Renal cortex interstitium (tissue), 15 donors: ENCODE results near the gene ZNF593. TPM values are rescaled to one million over a fixed set of nuclear protein-coding genes. Genes with fewer than 3 reads are reported as not detected.

Source experiments
- DNase-seq, 11 donors: peaks; one replicate each; pipeline ENCODE4 v3.0.0-alpha.2; 2013; ENCODE audit warnings: low read depth in 9 of 11, low spot score in 4 of 11; ENCODE audit errors: extremely low read depth in 1 of 11
- long read RNA-seq, 16 experiments: transcript quantifications; one replicate each; lab custom pipeline, GENCODE V29; 2026
- polyA plus RNA-seq, 3 donors: library from polyadenylated mRNA; unstranded; fragments of 120-200 nt; gene quantifications; one replicate each; pipeline ENCODE4 v1.2.1, GENCODE V29; 2013; ENCODE audit not compliant: insufficient read length in 3 of 3

Gene ZNF593
- polyA plus RNA-seq: 10 to 100 TPM; 14.5 to 18.7 (median 18.4) TPM
- long read RNA-seq, donor 1, transcript ZNF593-202 (3 exons, 675 nt): major isoform, 19 of 19 reads
- long read RNA-seq, donor 1, partial matches to known transcripts: 0 of 19 reads
- long read RNA-seq, donor 1, other reads (novel, unspliced or antisense): 0 of 19 reads
- long read RNA-seq, donor 2, transcript ZNF593-202 (3 exons, 675 nt): major isoform, 27 of 28 reads
- long read RNA-seq, donor 2, partial matches to known transcripts: 0 of 28 reads
- long read RNA-seq, donor 2, other reads (novel, unspliced or antisense): 0 of 28 reads
- long read RNA-seq, donor 3, transcript ZNF593-202 (3 exons, 675 nt): major isoform, 16 of 16 reads
- long read RNA-seq, donor 3, partial matches to known transcripts: 0 of 16 reads
- long read RNA-seq, donor 3, other reads (novel, unspliced or antisense): 0 of 16 reads
- long read RNA-seq, donor 4, transcript ZNF593-202 (3 exons, 675 nt): major isoform, 15 of 15 reads
- long read RNA-seq, donor 4, partial matches to known transcripts: 0 of 15 reads
- long read RNA-seq, donor 4, other reads (novel, unspliced or antisense): 0 of 15 reads
- long read RNA-seq, donor 5: 0 reads
- long read RNA-seq, donor 6, transcript ZNF593-202 (3 exons, 675 nt): major isoform, 24 of 24 reads
- long read RNA-seq, donor 6, partial matches to known transcripts: 0 of 24 reads
- long read RNA-seq, donor 6, other reads (novel, unspliced or antisense): 0 of 24 reads
- long read RNA-seq, donor 7, transcript ZNF593-202 (3 exons, 675 nt): major isoform, 33 of 35 reads
- long read RNA-seq, donor 7, partial matches to known transcripts: 0 of 35 reads
- long read RNA-seq, donor 7, other reads (novel, unspliced or antisense): 0 of 35 reads
- long read RNA-seq, donor 8, transcript ZNF593-202 (3 exons, 675 nt): major isoform, 43 of 44 reads
- long read RNA-seq, donor 8, partial matches to known transcripts: 0 of 44 reads
- long read RNA-seq, donor 8, other reads (novel, unspliced or antisense): 0 of 44 reads
- long read RNA-seq, donor 9, transcript ZNF593-202 (3 exons, 675 nt): major isoform, 24 of 25 reads
- long read RNA-seq, donor 9, partial matches to known transcripts: 0 of 25 reads
- long read RNA-seq, donor 9, other reads (novel, unspliced or antisense): 0 of 25 reads
- long read RNA-seq, donor 10, transcript ZNF593-202 (3 exons, 675 nt): major isoform, 24 of 24 reads
- long read RNA-seq, donor 10, partial matches to known transcripts: 0 of 24 reads
- long read RNA-seq, donor 10, other reads (novel, unspliced or antisense): 0 of 24 reads
- long read RNA-seq, donor 11, transcript ZNF593-202 (3 exons, 675 nt): major isoform, 16 of 16 reads
- long read RNA-seq, donor 11, partial matches to known transcripts: 0 of 16 reads
- long read RNA-seq, donor 11, other reads (novel, unspliced or antisense): 0 of 16 reads
- long read RNA-seq, donor 12, transcript ZNF593-202 (3 exons, 675 nt): major isoform, 11 of 11 reads
- long read RNA-seq, donor 12, partial matches to known transcripts: 0 of 11 reads
- long read RNA-seq, donor 12, other reads (novel, unspliced or antisense): 0 of 11 reads
- long read RNA-seq, donor 13, transcript ZNF593-202 (3 exons, 675 nt): major isoform, 46 of 47 reads
- long read RNA-seq, donor 13, partial matches to known transcripts: 0 of 47 reads
- long read RNA-seq, donor 13, other reads (novel, unspliced or antisense): 0 of 47 reads
- long read RNA-seq, donor 14, transcript ZNF593-202 (3 exons, 675 nt): major isoform, 23 of 24 reads
- long read RNA-seq, donor 14, partial matches to known transcripts: 0 of 24 reads
- long read RNA-seq, donor 14, other reads (novel, unspliced or antisense): 0 of 24 reads
- long read RNA-seq, donor 15, transcript ZNF593-202 (3 exons, 675 nt): major isoform, 14 of 14 reads
- long read RNA-seq, donor 15, partial matches to known transcripts: 0 of 14 reads
- long read RNA-seq, donor 15, other reads (novel, unspliced or antisense): 0 of 14 reads
- long read RNA-seq, donor 16, transcript ZNF593-202 (3 exons, 675 nt): major isoform, 53 of 53 reads
- long read RNA-seq, donor 16, partial matches to known transcripts: 0 of 53 reads
- long read RNA-seq, donor 16, other reads (novel, unspliced or antisense): 0 of 53 reads

DNA sequence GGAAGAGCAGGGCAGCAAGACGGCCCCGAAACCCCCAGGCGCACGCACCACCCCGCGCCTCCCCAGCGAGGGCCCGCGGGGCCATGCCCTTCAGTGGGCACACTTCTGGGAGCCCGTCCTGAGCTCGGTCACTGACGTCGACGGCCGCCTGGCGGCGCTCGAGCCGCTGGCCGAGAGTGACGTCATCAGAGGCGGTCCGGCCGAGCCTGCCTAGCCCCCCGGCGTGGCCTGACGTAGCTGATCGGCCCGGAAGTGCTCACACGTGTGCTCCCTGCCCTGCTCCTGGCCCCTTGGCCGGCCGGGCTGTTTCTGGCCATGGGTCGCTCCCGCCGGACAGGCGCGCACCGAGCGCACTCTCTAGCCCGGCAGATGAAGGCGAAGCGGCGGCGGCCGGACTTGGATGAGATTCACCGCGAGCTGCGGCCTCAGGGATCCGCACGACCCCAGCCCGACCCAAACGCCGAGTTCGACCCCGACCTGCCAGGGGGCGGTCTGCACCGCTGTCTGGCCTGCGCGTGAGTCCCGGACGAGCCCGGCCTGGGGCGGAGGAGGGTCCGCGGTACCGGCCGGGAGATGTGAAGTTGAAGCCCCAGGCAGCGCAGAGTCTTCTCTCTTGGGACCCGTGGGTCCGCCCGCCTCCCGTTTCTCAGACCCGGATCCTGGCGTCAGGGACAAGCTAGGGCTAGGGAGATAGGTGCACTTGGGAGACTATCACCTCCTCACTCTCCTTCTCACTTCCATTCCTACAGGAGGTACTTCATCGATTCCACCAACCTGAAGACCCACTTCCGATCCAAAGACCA is at the start of gene ZNF593:
TSS of gene ZNF593 (plus strand) at position 240 of the 803 bp plus-strand sequence. CDS start at position 316, 76 bp downstream.
- peak in 10 of 11 donors; percentile 77 to 89 (median 86) for DNase-seq

DNA sequence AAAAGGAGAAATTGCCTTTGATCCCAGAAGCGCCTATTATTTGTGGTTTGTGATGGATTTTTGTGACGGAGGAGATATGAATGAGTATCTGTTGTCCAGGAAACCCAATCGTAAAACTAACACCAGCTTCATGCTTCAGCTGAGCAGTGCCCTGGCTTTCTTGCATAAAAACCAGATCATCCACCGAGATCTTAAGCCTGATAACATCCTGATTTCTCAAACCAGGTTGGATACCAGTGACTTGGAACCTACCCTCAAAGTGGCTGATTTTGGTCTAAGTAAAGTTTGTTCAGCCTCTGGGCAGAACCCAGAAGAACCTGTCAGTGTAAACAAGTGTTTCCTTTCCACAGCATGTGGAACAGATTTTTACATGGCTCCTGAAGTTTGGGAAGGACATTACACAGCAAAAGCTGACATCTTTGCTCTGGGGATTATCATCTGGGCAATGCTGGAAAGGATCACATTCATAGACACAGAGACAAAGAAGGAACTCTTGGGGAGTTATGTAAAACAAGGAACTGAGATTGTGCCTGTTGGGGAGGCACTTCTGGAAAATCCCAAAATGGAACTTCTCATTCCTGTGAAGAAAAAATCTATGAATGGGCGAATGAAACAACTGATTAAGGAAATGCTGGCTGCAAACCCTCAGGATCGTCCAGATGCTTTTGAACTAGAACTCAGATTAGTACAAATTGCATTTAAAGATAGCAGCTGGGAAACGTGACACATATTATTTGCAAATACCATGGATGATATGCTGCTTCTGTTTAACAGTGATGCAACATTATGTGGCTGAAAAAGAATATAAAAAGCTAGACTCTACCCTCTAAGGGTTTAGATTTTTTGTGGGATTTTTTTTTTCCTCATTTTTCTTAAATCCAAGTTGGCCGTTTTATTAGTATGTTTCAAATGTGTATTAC is 47.6 kb upstream of the ZNF593 start:
- DNase-seq: no peak

DNA sequence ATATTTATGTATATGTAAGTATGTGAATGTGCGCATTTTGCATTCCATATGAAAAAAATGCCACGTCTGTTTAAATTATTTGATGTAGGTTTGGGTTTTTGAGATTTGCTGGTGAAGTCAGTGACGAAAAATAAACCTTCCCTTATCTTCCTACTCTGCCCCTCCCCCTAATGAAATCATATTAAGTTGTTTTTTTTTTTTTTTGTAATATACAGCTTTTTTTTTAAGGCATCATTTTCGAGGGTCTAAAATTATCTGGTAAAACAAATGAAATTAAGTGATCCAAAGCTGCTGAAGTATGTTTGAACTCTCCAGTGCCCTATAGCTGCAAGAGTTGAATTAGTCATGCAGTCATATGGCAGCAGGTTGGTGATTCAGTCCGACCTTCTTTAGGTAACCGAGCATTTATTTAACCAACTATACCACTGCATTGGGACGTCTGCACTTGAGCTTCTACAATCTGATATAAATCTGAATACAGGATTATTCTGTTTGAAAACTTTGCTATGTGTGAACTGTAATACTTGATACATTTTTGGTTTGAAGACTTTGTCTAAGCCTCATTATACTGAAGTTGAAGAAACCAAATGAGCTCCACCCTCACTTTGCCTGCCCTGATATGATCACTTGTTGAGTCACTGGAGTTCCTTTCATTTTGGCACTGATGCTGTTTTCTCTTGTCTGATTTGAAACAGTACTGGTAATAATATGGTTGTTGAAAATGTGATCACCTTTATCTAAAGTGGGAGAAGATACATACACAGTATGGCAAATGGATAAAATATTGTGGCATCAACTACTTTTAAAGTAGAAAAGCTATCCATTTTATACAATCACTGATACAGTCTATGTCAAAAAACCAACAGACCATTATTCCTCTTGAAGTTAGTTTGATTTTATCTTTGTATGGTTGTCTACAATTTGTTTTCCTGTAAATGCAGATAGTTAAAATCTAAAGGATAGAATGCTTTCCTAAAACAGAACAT is 46.4 kb upstream of the ZNF593 start:
- DNase-seq: no peak

DNA sequence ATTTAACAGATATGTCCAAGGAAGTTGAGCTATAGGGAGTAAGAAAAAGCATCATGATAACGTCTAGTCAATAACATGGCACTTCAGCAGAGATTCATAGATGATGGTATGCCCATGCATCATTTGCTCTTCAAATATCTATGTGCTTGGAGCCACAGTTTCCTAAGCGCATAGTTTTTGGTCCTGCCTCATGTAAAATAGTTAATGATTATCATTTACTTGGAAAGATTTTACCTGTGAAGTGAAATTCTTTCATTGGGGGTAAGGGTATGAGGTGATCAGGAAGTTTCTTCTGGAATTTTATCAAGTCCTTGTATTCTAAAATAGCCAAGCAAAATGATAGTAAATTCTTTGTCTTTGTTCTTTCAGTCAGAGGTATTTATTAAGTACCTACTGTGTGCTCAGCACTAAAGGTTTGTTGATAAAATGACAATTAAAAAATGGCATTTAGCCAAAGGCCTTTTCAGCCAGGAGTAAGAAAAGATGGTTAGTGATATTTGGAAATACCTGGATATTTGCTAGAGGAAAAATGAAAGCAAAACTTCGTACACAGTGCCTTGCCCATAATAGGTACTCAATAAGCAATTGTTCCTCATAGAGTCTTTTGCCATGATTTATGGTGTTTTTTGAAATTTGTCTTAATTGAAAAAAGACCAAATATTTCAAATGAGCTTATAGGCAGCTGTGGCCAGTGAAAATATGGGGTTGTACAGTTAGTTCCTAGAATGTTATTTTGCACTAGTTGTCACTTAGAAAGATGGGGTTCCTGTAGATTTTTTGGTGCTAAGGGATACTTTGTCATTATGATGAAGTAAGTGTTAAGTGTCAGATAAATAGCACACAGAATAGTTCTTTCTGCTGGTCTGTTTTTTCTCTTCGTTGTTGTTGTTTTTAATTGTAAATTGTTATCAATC is 45.0 kb upstream of the ZNF593 start:
- no peak for DNase-seq

DNA sequence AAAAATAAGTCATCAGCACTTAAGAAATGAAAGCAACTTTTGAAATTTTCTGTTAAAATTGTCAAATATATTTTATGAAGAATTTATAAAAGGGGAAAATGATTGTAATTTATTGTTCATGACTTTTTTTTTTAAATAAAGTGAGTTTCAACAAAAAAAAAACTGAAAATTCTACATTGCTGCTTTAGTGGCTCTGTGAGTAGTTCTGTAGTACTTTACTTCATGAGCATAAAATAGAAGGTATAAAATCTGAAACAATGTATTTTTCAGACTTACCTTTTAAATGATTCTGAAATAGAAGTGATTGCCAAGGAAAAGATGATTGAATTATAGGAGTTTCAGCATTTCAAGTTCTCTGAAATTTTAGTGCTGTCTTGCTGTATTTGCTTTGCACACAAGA is 44.3 kb upstream of the ZNF593 start:
- no peak for DNase-seq

DNA sequence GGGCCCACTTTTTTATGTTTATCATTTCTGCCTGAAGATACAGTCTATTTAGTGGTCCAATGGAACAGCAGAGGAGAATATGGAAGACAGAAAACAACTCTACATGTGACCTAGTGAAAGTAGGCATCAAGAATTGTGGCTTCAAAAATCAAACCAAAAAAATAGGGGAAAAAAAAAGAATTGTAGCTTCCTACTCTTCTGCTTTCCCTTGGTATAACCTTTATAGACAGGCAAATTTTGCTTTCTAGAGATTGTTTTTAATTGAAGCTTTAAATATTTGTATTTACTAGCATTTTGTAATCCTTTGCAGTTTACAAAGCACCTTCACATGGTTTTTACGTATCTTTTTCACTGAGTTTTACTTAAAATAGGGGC is 43.8 kb upstream of the ZNF593 start:
- DNase-seq: no peak

DNA sequence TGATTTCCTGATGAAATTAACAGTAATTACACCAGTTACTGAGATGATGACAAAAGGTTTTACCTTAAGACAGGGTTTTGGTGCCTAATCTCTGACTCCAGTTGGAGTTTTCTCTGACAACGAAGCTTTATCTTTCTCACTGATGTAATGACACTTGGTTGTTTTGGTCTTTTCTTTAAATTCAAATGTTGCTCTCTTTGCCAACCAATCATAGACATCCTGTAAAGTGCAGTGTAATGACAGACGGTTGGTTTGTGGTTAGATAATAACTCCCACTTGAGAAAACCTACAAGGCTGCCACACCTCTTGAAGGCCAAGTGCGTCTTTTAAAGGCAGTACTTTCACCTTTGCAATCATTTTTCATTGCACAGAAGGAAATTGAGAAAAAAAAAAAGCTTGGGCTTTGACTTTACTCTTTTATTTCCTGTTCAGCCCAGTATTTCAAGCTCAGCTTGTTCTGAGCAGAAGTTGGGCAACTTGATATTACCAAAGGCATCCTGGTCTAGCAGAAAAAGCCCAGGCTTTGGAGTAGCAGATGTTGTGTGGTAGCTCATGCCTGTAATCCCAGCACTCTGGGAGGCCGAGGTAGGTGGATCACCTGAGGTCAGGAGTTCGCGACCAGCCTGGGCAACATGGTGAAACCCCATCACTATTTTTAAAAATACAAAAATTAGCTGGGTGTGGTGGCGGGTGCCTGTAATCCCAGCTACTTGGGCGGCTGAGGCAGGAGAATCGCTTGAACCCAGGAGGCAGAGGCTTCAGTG is 43.2 kb upstream of the ZNF593 start:
- DNase-seq: no peak

DNA sequence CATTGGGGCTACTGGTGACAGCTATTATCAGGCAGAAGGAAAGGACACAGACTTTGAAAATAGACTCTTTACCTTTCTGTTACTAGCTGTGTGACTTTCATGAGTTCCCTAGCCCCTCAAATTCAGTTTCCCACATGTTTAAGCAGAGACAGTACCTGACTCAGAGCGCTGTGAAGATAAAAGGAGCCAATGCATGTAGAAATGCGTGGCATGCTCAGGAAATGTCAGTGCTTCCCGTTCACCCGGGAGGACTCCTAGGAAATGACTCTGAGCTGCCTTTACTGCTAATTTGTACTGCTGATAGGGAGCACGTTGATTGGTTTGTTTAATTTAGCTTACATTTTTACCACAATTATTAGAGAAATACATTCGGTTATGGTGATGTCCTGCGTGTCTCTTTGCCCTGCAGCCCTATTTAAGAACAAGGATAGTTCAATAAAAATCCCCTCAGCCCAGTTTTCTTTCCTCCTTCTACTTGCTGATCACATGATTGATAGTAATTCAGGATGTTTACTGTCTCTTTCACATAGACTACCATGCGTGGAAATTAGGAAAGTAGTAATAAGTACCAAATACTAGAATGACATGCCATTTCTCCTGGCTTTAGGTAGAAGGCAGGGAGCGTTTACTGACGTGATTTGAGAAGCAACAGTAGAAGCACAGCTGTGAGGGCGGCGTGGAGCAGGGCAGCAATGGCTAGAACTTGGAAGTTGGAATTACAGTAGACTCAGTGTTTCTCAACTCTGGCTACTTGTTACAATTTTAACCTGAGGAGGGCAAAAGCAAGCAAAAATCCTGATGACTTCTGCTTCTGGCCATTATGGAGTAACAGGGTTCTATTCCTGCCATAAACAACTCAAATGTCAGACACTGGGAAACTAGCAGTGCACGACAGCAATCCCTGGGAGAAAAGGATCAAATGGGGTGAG is 42.2 kb upstream of the ZNF593 start:
- no peak for DNase-seq

DNA sequence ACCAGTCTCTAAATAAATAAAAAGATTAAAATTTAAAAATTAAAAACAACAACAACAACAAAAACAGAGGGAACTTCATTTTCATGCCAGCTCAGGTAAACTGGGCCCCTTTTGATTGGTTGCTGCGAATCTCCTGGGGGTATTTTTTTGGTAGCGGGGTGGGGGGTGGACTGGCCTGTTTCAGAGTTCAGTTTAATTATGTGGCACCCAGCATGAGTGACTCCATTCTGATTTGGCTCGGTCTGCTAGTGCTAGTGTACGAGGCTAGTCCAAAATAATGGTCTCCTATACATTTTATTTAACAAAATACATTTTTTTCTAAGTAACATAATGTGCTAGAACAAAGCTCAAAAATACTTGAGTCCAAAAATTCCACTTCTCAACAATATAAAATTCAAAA is 39.9 kb upstream of the ZNF593 start:
- no peak for DNase-seq

DNA sequence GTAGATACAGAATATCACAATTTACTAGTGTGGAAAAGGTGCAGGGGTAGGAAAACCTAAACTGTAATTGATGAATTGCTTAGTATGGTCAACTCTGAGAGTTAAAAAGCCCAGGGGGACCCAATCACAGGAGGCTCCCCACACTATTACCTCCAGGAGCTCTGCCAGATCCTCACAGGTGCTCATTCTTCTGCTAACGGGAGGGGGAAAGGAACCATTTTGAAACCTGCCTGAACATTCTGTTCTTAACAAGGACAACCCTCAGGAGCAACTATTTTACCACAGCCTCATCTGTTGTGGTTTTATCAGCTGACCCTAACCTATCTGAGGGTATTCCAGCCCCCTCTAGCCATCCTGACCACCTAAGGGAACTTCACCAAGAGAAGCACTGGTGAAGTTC is 39.0 kb upstream of the ZNF593 start:
- no peak for DNase-seq

DNA sequence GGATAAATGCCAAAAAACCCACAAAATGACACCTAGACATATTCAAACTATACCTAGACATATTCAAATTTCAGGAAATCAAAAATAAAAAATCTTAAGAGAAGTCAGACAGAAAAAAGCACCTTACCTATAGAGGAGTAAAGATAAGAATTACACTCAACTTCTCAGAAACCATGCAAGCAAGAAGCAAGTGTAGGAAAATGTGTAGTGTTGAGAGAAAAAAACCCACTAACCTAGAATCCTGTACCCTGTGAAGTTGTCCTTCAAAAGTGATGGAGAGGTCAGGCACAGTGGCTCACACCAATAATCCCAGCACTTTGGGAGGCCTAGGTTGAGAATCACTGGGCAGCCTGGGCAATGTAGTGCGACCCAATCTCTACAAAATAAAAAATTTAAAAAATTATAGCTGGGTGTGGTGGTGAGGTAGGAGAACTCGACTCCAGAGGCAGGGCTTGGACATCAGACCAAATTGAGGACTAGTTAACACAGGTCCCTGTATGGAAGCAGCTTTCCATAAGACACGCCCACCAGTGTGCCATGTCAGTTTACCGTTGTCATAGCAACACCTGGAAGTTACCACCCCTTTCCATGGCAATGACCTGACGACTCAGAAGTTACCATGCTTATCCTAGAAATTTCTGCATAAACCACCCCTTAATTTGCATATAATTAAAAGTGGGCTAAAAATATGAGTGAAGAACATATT is 37.4 kb upstream of the ZNF593 start:
- DNase-seq: no peak
